Esophagus squamous epithelium (tissue), 4 donors: ENCODE data around the gene DIS3L2.

Source experiments
- POLR2A ChIP-seq, 4 donors: fragments of 450-650 bp; IDR thresholded peaks; one replicate each; pipeline ENCODE4 v1.6.1; 2017; ENCODE audit warnings: antibody characterized with exemption in 4 of 4, mild to moderate bottlenecking in 4 of 4, moderate library complexity in 3 of 4
- TF ChIP-seq, protein P1 (sequence below), 6 experiments: fragments of 450-650 bp in 4 of 6; fragments of 200-600 bp in 2 of 6; sonication (generic) in 2 of 6; IDR thresholded peaks; one replicate each; pipeline ENCODE4 v1.5.1; 2016 to 2019; ENCODE audit warnings: antibody characterized with exemption in 6 of 6, mild to moderate bottlenecking in 4 of 6, moderate library complexity in 4 of 6

DNA sequence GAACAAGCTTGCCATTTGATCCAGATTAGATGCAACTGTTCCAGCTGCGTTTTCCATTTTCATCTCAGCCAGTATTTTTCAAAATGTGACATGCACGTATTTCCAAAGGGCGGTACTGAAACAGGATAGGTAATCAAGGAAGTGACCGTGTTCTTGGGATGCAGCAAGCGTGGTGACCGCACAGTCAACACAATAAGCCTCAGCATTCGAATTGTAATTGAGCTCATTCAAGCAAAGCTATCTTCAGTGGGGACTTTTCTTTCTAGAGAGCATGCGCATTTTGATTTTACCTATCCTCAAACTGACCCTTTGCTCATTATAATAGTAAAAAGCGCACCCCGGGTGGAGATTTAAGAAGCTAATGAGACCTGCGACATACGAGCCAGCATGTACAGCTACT, 413.7 kb downstream of the DIS3L2 start:
- TF ChIP-seq, protein P1, sequence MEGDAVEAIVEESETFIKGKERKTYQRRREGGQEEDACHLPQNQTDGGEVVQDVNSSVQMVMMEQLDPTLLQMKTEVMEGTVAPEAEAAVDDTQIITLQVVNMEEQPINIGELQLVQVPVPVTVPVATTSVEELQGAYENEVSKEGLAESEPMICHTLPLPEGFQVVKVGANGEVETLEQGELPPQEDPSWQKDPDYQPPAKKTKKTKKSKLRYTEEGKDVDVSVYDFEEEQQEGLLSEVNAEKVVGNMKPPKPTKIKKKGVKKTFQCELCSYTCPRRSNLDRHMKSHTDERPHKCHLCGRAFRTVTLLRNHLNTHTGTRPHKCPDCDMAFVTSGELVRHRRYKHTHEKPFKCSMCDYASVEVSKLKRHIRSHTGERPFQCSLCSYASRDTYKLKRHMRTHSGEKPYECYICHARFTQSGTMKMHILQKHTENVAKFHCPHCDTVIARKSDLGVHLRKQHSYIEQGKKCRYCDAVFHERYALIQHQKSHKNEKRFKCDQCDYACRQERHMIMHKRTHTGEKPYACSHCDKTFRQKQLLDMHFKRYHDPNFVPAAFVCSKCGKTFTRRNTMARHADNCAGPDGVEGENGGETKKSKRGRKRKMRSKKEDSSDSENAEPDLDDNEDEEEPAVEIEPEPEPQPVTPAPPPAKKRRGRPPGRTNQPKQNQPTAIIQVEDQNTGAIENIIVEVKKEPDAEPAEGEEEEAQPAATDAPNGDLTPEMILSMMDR (IDR thresholded peaks at IDR 0.05) = no peak
- no peak for TF ChIP-seq POLR2A (IDR thresholded peaks at IDR 0.05)
